HG03175 (cell line): ENCODE results near the gene SUN5.
A peak's percentile ranks its signal among the peaks of the same experiment; 100 is the strongest.
"Not testable (repeated sequence)": the region's sequence is repeated elsewhere in the genome, so short reads cannot be mapped to it uniquely, and the experiment has no call there.

Experiments used
- ATAC-seq: cut with Tn5 transposase; IDR thresholded peaks from one replicate; pipeline ENCODE4 v1.9.1; 2021; ENCODE audit warnings: mild to moderate bottlenecking, moderate library complexity; ENCODE audit not compliant: unreplicated experiment

Gene SUN5

DNA sequence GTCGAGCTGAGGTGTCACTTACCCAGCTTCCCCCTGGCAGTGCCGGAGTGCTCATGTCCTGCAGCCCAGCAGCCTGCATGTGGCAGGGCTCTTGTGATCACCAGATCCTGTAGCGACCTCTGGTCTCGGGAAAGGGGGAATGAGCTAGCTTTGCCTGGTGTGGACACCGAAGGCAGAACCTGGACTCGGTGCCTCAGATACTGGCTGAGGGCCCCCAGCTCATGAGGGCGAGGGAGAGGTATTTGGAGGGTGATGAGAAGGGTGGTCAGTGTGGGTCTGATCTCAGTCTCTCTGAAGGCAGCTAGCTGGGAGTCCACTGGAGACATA, 26.3 kb downstream of the SUN5 start:
- ATAC-seq, result no peak

DNA sequence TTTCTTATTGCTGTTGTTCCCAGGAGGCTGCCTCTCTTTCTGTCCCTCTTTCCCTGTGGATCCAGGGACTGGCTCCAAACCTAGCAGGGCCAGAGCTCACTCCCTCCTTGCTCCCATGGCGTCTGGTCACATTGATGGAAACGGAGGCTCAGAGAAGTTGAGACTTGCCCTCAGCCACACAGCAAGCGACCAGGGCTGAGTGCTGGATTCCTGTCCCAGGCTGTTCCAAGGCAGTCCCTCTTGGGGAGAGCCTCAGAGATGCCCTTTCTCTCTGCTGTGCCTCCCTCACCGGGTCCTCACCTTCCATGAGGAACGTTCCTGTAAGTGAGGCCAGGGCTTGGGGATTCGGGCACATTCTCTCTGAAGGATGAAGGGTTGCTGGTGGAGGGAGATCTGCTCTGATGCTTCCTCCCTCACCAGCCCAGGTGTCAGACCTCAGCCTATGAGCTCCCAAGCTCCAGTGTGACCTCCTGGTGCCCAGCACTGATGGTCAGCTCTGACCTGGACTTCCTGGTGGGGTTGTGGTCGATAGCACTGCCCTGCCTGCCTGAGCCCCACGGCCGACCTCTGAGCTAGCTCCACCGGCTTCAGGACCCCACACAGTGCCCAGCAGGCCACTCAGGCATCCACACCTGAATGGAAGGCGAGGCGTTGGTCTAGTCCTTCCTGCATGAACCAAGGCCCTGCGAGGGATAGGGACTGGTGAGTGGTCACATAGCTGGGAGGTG, 26.8 kb downstream of the SUN5 start:
- ATAC-seq, result no peak

DNA sequence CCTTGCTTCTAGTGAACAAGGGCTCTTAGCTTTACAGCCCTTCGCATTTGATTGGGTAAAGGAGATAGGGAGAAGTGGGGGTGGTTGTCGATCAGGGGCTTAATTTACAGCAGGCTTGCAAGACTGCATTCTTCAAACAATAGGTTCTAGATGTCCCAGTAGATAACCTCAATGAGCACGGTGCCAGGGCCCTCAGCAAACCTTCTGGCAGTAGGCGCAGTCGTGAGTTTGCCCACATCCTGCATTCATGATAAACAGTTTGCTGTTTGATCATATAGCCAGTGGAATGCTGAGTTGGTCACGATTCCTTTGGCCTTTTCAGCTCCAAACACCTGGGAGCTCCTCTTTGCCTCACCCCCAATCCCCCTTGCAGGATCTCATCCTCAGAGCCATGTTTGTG, 27.5 kb downstream of the SUN5 start:
- ATAC-seq, result no peak

DNA sequence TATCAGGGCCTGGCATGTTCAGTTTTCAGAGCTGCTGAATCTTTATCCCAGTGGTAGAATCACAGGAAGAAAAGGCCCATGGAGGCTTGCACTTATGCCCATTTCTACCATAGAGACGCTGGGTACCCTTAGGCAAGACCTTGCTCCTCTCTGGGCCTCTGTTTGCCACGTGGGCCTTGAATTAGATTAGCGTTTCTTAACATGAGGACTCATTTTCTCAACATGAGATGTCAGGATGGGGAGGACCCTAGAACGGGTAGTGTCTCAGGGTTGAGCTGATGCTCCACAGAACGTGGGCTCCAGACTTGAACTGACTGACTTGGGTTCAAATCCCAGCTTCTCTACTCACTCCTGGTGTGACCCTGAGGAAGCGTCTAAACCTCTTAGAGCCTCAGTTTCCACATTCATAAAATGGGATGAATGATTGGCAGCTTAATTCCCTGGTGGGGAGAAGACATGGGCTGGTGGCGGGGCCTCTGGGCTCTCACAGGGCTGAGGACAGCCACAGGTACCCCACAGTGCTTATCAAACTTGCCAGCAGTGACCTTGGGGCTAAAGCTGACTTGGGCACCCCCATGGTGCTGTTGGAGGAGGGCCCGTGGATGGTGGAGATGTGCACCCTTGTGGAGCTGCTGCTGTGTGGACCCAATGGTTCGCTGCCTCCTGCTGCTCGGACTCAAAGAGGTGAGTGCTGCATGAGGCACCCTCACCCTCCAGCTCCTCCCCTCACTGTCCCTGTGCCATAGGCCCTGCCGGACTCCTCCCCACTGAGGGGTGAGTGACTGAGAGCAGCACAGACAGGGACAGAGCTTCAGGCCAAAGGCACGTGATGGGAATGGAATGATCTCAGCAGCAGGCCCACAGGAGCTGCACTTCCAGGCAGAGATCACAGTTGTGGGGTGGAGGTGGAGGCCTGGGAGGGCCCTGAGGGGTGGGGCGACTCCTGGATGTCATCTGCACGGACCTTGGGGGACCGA, 28.2 kb downstream of the SUN5 start:
- ATAC-seq, result no peak

DNA sequence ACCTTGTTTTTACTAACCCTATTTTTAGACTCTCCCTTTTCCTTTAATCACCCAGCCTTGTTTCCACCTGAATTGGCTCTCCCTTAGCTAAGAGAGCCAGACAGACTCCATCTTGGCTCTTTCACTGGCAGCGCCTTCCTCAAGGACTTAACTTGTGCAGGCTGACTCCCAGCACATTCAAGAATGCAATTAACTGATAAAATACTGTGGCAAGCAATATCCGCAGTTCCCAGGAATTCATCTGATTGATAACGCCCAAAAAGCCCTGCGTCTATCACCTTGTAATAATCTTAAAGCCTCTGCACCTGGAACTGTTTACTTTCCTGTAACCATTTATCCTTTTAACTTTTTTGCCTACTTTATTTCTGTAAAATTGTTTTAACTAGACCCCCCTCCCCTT, 29.1 kb downstream of the SUN5 start:
- not testable (repeated sequence) for ATAC-seq

GRCh38 chr20:32974204-32975064, 29.8 kb downstream of the SUN5 start:
- ATAC-seq, result not testable (repeated sequence)

DNA sequence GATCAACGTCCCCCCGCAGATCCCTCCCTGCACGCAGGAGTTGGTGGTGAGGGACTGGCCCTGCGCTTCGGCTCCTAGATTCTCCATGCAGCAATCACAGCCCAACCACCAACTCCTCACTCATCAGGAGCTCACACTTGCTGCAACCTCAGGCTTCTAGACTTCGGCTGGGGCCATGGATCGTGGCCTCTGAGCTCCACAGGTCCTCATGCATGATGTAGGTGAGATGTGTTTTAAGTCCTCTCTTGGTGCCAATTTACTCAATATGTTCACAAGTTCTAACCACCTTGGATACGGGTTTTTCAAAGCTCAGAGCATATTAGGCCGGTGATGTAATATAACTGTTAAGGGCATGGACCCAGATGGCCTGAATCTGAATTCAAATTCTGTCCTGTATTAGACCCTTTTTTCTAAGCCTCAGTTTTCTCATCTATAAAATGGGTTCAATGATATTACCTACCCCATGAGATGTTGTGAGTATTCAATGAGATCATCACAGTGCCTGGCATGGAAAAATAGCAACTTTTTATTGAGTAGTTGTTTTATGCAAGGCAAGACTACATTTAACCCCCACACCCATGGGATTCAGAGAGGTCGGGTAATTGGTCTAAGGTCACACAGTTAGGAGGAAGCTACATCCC, 31.0 kb downstream of the SUN5 start:
- no peak for ATAC-seq

GRCh38 chr20:32972181-32973076, 31.8 kb downstream of the SUN5 start:
- peak; percentile 85 for ATAC-seq

DNA sequence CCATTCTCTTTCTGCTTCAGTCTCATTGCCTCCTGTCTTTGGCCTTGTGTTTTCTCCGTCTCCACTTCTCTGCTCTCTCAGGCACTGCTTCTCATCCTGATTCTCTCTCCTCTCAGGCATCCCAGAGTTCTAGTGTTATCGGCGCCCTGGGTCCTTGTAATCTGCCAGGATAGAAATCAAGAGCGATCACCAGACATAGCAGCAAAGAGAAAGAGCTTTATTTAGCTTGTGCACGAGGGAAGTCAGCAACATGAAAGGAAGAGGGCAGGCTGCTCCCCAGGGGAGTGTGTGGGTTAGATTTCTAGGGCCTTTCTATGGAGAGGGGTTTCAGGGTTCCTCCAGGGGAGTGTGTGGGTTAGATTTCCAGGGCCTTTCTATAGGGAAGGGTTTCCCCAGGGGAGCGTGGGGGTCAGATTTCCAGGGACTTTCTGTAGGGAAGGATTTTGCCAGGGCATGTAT, 32.5 kb downstream of the SUN5 start:
- peak; percentile 14 for ATAC-seq

- ATAC-seq, result no peak
Measured at GRCh38 chr20:32970973-32971300, 33.3 kb downstream of the SUN5 start.

GRCh38 chr20:32970115-32970972, 33.9 kb downstream of the SUN5 start:
- ATAC-seq, result no peak

- ATAC-seq, result no peak
Measured at GRCh38 chr20:32969356-32970114, 34.7 kb downstream of the SUN5 start.

DNA sequence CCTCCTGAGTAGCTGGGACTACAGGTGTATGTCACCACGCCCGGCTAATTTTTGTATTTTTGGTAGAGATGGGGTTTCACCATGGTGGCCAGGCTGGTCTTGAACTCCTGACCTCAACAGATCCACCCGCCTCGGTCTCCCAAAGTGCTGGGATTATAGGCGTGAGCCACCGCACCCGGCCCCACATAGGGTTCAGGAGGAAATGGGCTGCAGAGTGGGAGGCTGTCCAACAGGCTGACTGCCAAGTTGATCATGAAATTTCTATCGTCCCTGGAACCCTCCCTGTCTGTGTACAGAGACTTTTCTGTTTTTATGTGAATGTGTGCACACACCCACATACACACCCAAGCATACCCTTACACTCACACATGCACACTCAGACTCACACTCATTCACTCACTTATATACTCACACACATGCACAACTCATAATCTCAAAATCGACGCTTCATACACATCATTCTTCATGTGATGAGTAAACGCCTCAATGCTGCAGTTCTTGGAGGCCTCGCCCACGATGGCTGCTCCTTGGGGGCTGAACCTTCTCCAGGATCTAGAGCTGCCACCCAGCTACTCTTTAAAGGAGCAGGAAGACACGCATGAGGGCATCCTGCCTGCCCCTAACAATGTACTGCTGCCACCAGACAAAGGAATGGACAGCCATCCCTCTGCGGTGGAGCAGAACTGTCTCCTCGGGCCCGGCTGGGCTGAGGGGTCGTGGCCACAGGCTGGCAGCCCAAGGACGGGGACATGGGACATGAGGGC, 35.6 kb downstream of the SUN5 start:
- ATAC-seq, result no peak

- ATAC-seq, result no peak
Measured at GRCh38 chr20:32967961-32968457, 36.2 kb downstream of the SUN5 start.

DNA sequence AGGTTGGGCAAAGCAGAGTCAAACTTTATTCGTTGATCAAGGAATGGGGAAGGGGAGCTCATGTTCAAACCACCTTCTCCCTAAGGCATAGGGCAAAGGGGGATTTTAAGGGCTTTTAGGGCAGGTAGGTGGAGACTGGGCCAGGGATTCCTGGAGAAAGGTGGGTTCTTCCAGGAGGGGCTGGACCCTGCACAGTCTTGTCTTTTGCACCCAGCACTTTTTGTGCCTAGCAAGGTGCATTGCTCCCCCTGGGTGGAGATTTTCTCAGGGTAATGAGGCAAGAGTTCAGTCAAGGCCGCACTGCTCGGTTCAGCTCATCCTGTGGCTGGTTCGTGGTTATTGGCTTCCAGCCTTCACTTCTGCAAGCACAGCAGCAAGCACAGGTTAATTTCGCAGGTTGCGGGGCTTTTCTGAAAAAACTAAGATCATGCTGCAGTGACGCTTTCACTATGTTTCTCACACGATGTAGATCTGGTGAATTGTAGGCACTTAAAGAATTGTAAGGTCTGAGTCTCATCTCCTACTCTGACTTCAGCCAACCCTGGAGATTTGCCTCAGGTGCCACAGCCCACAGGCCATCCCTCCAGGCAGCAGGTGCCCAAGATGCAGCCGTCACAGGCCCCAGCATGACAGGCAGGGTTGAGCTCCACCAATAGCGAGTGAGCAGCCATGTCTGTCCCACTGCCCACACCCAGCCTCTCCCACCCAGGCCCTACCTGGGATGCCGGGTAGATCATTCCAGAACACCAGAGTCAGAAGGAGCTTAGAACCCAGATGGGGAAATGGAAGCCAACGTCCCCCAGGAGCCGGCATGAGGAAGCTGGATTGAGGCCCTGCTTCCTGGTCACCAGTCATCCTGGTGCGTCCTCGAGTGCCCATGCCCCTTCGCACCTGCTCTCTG, 37.1 kb downstream of the SUN5 start:
- ATAC-seq, result no peak

DNA sequence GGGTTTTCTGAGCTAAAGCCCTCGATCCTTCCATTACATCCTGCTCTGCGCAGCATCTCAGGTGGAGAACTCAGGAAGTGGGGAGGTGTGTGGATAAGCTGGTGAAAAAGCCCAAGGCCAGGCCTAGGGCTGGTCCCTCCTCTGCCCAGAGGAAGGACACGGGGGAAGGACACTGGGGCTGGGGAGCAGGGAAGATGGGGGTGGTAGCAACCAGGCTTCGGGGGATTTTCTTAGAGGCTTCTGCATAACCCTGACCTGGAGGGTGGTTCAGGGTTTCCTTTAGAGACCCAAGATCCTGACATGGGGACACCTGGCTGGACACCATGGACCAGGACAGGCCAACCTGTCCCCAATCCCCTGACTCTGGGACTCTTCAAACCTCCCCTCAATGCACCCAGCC, 37.9 kb downstream of the SUN5 start:
- ATAC-seq, result no peak
